Measurements from ENCODE around the gene PRMT9.

The PRMT9 gene

GRCh38 chr4:147707892-147708672 is 24.1 kb upstream of the PRMT9 start:
- peak; percentile 63 for DNase-seq (ENCODE audit: low read depth)

GRCh38 chr4:147704846-147705245 is 20.9 kb upstream of the PRMT9 start:
- no peak overlapping the region for H3K4me3 ChIP-seq (ENCODE audit: control insufficient read depth, low read depth, low read length)
- DNase-seq (ENCODE audit: low read depth), result no peak
- no peak for TF ChIP-seq CTCF (conservative IDR thresholded peaks at IDR 0.05; ENCODE audit: control insufficient read depth, insufficient read depth, low read depth, low read length)

More at GRCh38 chr4:147707892-147708672, 24.1 kb upstream of the PRMT9 start:
- TF ChIP-seq CTCF (conservative IDR thresholded peaks at IDR 0.05; ENCODE audit: control insufficient read depth, insufficient read depth, low read depth, low read length), result peak; percentile 86
- H3K4me3 ChIP-seq (ENCODE audit: control insufficient read depth, low read depth, low read length), result no peak overlapping the region

GRCh38 chr4:147696866-147697265 is 12.9 kb upstream of the PRMT9 start:
- no peak for DNase-seq (ENCODE audit: low read depth)
- no peak overlapping the region for H3K4me3 ChIP-seq (ENCODE audit: control insufficient read depth, low read depth, low read length)

GRCh38 chr4:147693218-147693617 is 9.3 kb upstream of the PRMT9 start:
- no peak overlapping the region for H3K4me3 ChIP-seq (ENCODE audit: control insufficient read depth, low read depth, low read length)
- no peak for TF ChIP-seq CTCF (conservative IDR thresholded peaks at IDR 0.05; ENCODE audit: control insufficient read depth, insufficient read depth, low read depth, low read length)
- DNase-seq (ENCODE audit: low read depth), result no peak

More at GRCh38 chr4:147696866-147697265, 12.9 kb upstream of the PRMT9 start:
- no peak for TF ChIP-seq CTCF (conservative IDR thresholded peaks at IDR 0.05; ENCODE audit: control insufficient read depth, insufficient read depth, low read depth, low read length)

GRCh38 chr4:147691820-147692219 is 7.9 kb upstream of the PRMT9 start:
- H3K4me3 ChIP-seq (ENCODE audit: control insufficient read depth, low read depth, low read length), result no peak overlapping the region
- no peak for DNase-seq (ENCODE audit: low read depth)
- TF ChIP-seq CTCF (conservative IDR thresholded peaks at IDR 0.05; ENCODE audit: control insufficient read depth, insufficient read depth, low read depth, low read length), result no peak

- TF ChIP-seq CTCF (conservative IDR thresholded peaks at IDR 0.05; ENCODE audit: control insufficient read depth, insufficient read depth, low read depth, low read length), result no peak
- no peak for DNase-seq (ENCODE audit: low read depth)
- no peak overlapping the region for H3K4me3 ChIP-seq (ENCODE audit: control insufficient read depth, low read depth, low read length)
Measured at GRCh38 chr4:147689067-147689466, 5.1 kb upstream of the PRMT9 start.

Data from fibroblast of mammary gland (primary cell).